A549 (cell line): Measurements from ENCODE around the gene LPAR5. TPM values are rescaled to one million over a fixed set of nuclear protein-coding genes. Genes with fewer than 3 reads are reported as not detected.

ENCODE experiments used
- ATAC-seq, 2 experiments: fragments of 200-7000 bp in 1 of 2; fragments of >200 bp in 1 of 2; cut with Nextera tagmentation in 1 of 2; cut with Tn5 transposase in 1 of 2; 3 replicates each; pipeline versions ENCODE4 v1.8.0 to v1.9.1; 2018 to 2020; ENCODE audit warnings: mild to moderate bottlenecking in 1 of 2, moderate library complexity in 1 of 2
- CTCF ChIA-PET: fragments of 300-600 bp; sonication (Branson Sonifier 250); formaldehyde crosslinking; extraction: SDS; loops from one replicate; lab custom pipeline; 2021; ENCODE audit warnings: antibody characterized with exemption, inconsistent platforms; lab: Yijun Ruan, JAX
- POLR2A ChIA-PET: fragments of 350-600 bp; formaldehyde crosslinking; extraction: SDS; loops from one replicate; lab custom pipeline; 2021; ENCODE audit warnings: antibody characterized with exemption, inconsistent platforms; lab: Yijun Ruan, JAX
- DNase-seq, 2 experiments: peaks; one replicate each; pipeline versions ENCODE4 v3.0.0 to v3.0.0-alpha.2; 2011 to 2016; ENCODE audit warnings: low read depth in 1 of 2, low spot score in 1 of 2
- FAIRE-seq: peaks from 2 replicates; lab custom pipeline; 2011; peaks lifted over from hg19 to GRCh38; lab: Jason Lieb, UNC
- H3K27ac ChIP-seq, 2 experiments: fragments of >200 bp; sonication (Bioruptor Twin); formaldehyde crosslinking; 3 replicates each; pipeline ENCODE4 v1.5.1; 2016 to 2017
- H3K4me1 ChIP-seq: fragments of >200 bp; sonication (Bioruptor Twin); formaldehyde crosslinking; 3 replicates; pipeline ENCODE4 v1.6.1; 2016
- H3K4me2 ChIP-seq: fragments of >200 bp; sonication (Bioruptor Twin); formaldehyde crosslinking; 3 replicates; pipeline ENCODE4 v1.6.1; 2016
- H3K4me3 ChIP-seq: fragments of >200 bp; sonication (Bioruptor Twin); formaldehyde crosslinking; 3 replicates; pipeline ENCODE4 v1.5.1; 2016
- H3K9me3 ChIP-seq: fragments of >200 bp; sonication (Bioruptor Twin); formaldehyde crosslinking; 3 replicates; pipeline ENCODE4 v1.6.1; 2016
- BHLHE40 ChIP-seq: IDR thresholded peaks from 2 replicates; pipeline ENCODE4 v1.6.1; 2012; ENCODE audit warnings: low read depth, low read length, inconsistent platforms
- CBX2 ChIP-seq: fragments of 200-600 bp; sonication (generic); IDR thresholded peaks from 2 replicates; pipeline ENCODE4 v1.6.1; 2016; ENCODE audit warnings: low read depth, mild to moderate bottlenecking, borderline replicate concordance
- CHD4 ChIP-seq: fragments of 200-600 bp; sonication (generic); IDR thresholded peaks from 2 replicates; pipeline ENCODE4 v1.6.1; 2016; ENCODE audit warnings: antibody characterized with exemption, mild to moderate bottlenecking, borderline replicate concordance
- EP300 ChIP-seq, 2 experiments: fragments of >200 bp; sonication (Bioruptor Twin); formaldehyde crosslinking; IDR thresholded peaks; 2 replicates in 1 of 2; 3 replicates in 1 of 2; pipeline ENCODE4 v1.6.1; 2016 to 2017
- HDAC2 ChIP-seq: fragments of 200-600 bp; sonication (generic); IDR thresholded peaks from 2 replicates; pipeline ENCODE4 v1.6.1; 2016
- JUN ChIP-seq, 2 experiments: fragments of >200 bp; sonication (Bioruptor Twin); formaldehyde crosslinking; IDR thresholded peaks; 2 replicates in 1 of 2; 3 replicates in 1 of 2; pipeline ENCODE4 v1.6.1; 2016 to 2017
- KDM1A ChIP-seq: fragments of 200-600 bp; sonication (generic); IDR thresholded peaks from 2 replicates; pipeline ENCODE4 v1.6.1; 2016; ENCODE audit warnings: low read depth, mild to moderate bottlenecking
- KDM5A ChIP-seq: fragments of 200-600 bp; sonication (generic); IDR thresholded peaks from 2 replicates; pipeline ENCODE4 v1.6.1; 2016; ENCODE audit warnings: antibody characterized with exemption, mild to moderate bottlenecking
- MAZ ChIP-seq: fragments of 150-350 bp; IDR thresholded peaks from 2 replicates; pipeline ENCODE4 v1.6.1; 2014; ENCODE audit warnings: antibody characterized with exemption, low read depth, low read length, borderline replicate concordance
- NPAS2 ChIP-seq: fragments of 250-450 bp; sonication (Bioruptor Pico); IDR thresholded peaks from 2 replicates; pipeline ENCODE4 v1.8.0; 2022; ENCODE audit warnings: mild to moderate bottlenecking, moderate library complexity, borderline replicate concordance
- NR3C1 ChIP-seq: fragments of >200 bp; sonication (Bioruptor Twin); formaldehyde crosslinking; IDR thresholded peaks from 3 replicates; pipeline ENCODE4 v1.6.1; 2017
- POLR2A ChIP-seq: IDR thresholded peaks from 2 replicates; pipeline ENCODE4 v1.6.1; 2012; ENCODE audit warnings: mild to moderate bottlenecking, low read length
- RAD21 ChIP-seq, 2 experiments: fragments of >200 bp in 1 of 2; sonication (Bioruptor Twin) in 1 of 2; formaldehyde crosslinking in 1 of 2; IDR thresholded peaks in 1 of 2; conservative IDR thresholded peaks in 1 of 2; 2 replicates in 1 of 2; 3 replicates in 1 of 2; pipeline ENCODE4 v1.6.1; 2012 to 2018; ENCODE audit warnings: inconsistent platforms in 1 of 2
- RARB ChIP-seq: fragments of 250-450 bp; sonication (Bioruptor Pico); IDR thresholded peaks from 2 replicates; pipeline ENCODE4 v1.8.0; 2021; ENCODE audit warnings: mild to moderate bottlenecking, moderate library complexity
- RCOR1 ChIP-seq: fragments of 150-350 bp; IDR thresholded peaks from 2 replicates; pipeline ENCODE4 v1.6.1; 2014; ENCODE audit warnings: antibody characterized with exemption, low read length, low read depth
- TFCP2L1 ChIP-seq: fragments of 250-450 bp; sonication (Bioruptor Pico); IDR thresholded peaks from 2 replicates; pipeline ENCODE4 v1.5.0; 2021; ENCODE audit warnings: mild to moderate bottlenecking
- TP53 ChIP-seq: fragments of 250-450 bp; sonication (Bioruptor Pico); IDR thresholded peaks from 2 replicates; pipeline ENCODE4 v1.5.0; 2021; ENCODE audit warnings: mild to moderate bottlenecking, moderate library complexity
- ZNF302 ChIP-seq: fragments of 250-450 bp; sonication (Bioruptor Pico); IDR thresholded peaks from 2 replicates; pipeline ENCODE4 v1.9.0; 2021; ENCODE audit warnings: inconsistent platforms, mild to moderate bottlenecking, moderate library complexity
- WGBS: methylation state at CpG from one replicate; pipeline ENCODE4 v1.1.6; 2017; ENCODE audit errors: missing lambda C conversion rate; 5-methylcytosine and 5-hydroxymethylcytosine counted together
- polyA plus RNA-seq, 4 experiments: library from polyadenylated mRNA; depleted of rRNA in 3 of 4; stranded (reverse); fragments of >200 nt; fragmentation: RNase III in 1 of 4; extraction: RNeasy Plus Mini Kit Qiagen cat#74134 plus additional on column Dnase treatment in 1 of 4; gene quantifications; 2 replicates in 3 of 4; 3 replicates in 1 of 4; pipeline ENCODE4 v1.2.3, GENCODE V29; 2011 to 2017
- TF ChIP-seq, protein P1 (sequence below): IDR thresholded peaks from 2 replicates; pipeline ENCODE4 v1.6.1; 2012
- TF ChIP-seq, protein P2 (sequence below): fragments of >200 bp; sonication (Bioruptor Twin); formaldehyde crosslinking; IDR thresholded peaks from 3 replicates; pipeline ENCODE4 v1.5.1; 2016
- TF ChIP-seq, protein P3 (sequence below): IDR thresholded peaks from 2 replicates; pipeline ENCODE4 v1.6.1; 2012; ENCODE audit warnings: low read depth, borderline replicate concordance

Gene LPAR5
- polyA plus RNA-seq, 2 of the 4 experiments (the other 2 are of a cell fraction), result 0.66 to 0.74 TPM

DNA sequence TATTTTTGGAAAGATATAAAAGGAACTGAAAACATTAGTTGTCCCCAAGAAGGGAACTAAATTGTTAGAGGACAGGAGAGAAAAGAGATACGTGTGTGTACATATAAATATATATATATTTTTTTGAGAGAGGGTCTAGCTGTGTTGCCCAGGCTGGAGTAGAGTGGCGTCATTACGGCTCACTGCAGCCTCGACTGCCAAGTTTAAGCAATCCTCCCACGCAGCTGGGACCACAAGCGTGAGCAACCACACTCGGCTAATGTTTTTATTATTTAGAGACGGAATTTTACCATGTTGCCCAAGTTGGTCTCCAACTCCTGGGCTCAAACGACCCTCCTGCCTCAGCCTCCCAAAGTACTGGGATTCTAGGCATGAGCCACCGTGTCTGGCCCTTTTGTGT lies 51.5 kb downstream of the LPAR5 start:
- POLR2A ChIA-PET, result no interaction called here
- ATAC-seq, result no peak
- Histone ChIP-seq H3K4me3 (no peak overlapping the region), H3K27ac (no peak overlapping the region), H3K9me3 (no peaks in the 10 kb centered on the region), H3K4me2 (no peak overlapping the region), H3K4me1 (no peaks in the 10 kb centered on the region)
- DNase-seq, result no peak
- no peak for FAIRE-seq
- CTCF ChIA-PET, result interaction anchor here (0.6 to 8.0 kb wide), 3 partner anchors 8 to 43 kb away, joined by 3 to 49 read pairs (median 3); no protein-coding TSS in a partner anchor
- TF ChIP-seq CBX2 (no peak), KDM5A (no peak), EP300 (IDR thresholded peaks at IDR 0.05) (no peak), CHD4 (no peak)
- TF ChIP-seq, protein P1, sequence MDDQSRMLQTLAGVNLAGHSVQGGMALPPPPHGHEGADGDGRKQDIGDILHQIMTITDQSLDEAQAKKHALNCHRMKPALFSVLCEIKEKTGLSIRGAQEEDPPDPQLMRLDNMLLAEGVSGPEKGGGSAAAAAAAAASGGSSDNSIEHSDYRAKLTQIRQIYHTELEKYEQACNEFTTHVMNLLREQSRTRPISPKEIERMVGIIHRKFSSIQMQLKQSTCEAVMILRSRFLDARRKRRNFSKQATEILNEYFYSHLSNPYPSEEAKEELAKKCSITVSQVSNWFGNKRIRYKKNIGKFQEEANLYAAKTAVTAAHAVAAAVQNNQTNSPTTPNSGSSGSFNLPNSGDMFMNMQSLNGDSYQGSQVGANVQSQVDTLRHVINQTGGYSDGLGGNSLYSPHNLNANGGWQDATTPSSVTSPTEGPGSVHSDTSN, result no peak
- 87% methylated on average over 10 of the region's 10 CpGs for WGBS

DNA sequence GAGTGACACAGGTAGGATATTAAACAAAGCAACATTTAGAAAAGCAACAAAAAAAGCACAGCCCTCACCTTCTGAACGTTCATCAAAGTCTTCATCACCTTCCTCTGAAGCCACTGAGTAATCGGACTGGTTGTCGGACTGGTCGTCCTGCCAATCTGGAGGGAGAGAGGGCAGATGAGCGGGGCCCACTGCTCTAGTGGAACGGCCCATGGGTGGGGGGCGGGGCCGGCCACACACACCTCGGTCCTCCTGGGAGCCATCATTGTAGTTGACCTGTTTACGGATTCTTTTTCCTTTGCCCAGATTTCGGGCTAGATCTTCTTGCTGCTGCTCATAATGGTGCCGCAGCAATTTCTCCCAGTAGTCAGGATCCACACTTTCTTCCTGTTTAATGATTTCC lies 52.8 kb downstream of the LPAR5 start:
- Histone ChIP-seq H3K27ac (no peak overlapping the region), H3K9me3 (no peaks in the 10 kb centered on the region), H3K4me1 (no peaks in the 10 kb centered on the region), H3K4me3 (no peak overlapping the region), H3K4me2 (no peak overlapping the region)
- ATAC-seq (no peak; a peak in 1 of 6 replicates), FAIRE-seq (no peak), DNase-seq (no peak)
- CTCF ChIA-PET, result interaction anchor here (0.6 to 8.0 kb wide), 6 partner anchors 12 to 21 kb away, joined by 3 to 49 read pairs (median 4); no protein-coding TSS in a partner anchor
- WGBS, result 90% methylated on average over 12 of the region's 12 CpGs
- POLR2A ChIA-PET, result interaction anchor here (0.7 kb wide), 1 partner anchor 15 kb away, joined by 3 read pairs; the partner anchor contains the start of gene NOP2
- TF ChIP-seq MAZ, result no peak
- no peak for TF ChIP-seq RCOR1
- TF ChIP-seq HDAC2, result no peak
- TF ChIP-seq TP53 (CRISPR knock-in tag), result no peak
- no peak for TF ChIP-seq NPAS2 (CRISPR knock-in tag)
- TF ChIP-seq RARB (CRISPR knock-in tag), result no peak
- TF ChIP-seq JUN (IDR thresholded peaks at IDR 0.05), result no peak
- TF ChIP-seq BHLHE40, result no peak
- TF ChIP-seq CBX2, result no peak
- TF ChIP-seq POLR2A, result no peak
- no peak for TF ChIP-seq ZNF302 (CRISPR knock-in tag)
- TF ChIP-seq NR3C1, result no peak
- no peak for TF ChIP-seq TFCP2L1
- no peak for TF ChIP-seq KDM1A

DNA sequence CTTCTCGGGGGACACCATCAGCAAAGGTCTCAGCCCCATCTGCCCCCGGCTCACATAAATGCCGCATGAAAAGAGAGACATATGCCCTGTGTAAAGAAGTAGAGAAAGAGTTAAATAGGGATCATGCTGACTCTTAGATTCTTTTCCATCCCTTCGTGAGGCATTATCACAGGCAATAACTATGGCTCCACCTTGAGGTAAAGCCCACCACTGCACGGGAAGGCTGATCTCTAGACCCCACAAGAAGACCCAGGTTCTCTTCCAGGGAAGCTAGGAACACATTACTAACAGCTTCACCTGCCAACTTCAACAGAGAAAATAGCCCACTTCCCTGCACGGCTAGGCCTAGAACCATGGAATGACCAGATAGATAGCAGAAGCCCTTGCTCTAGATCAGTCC lies 53.6 kb downstream of the LPAR5 start:
- FAIRE-seq (no peak), DNase-seq (peak in 1 of 2 experiments; percentile 25), ATAC-seq (peak; percentile 80 to 81)
- WGBS, result 77% methylated on average over 6 of the region's 6 CpGs
- Histone ChIP-seq H3K4me1 (no peaks in the 10 kb centered on the region), H3K27ac (no peak overlapping the region), H3K4me2 (no peak overlapping the region), H3K4me3 (no peak overlapping the region), H3K9me3 (no peaks in the 10 kb centered on the region)
- ChIA-PET POLR2A (no interaction called here), CTCF (interaction anchor here (0.6 to 8.0 kb wide), 7 partner anchors 9 to 22 kb away, joined by 3 to 49 read pairs (median 4); no protein-coding TSS in a partner anchor)
- TF ChIP-seq, protein P2, sequence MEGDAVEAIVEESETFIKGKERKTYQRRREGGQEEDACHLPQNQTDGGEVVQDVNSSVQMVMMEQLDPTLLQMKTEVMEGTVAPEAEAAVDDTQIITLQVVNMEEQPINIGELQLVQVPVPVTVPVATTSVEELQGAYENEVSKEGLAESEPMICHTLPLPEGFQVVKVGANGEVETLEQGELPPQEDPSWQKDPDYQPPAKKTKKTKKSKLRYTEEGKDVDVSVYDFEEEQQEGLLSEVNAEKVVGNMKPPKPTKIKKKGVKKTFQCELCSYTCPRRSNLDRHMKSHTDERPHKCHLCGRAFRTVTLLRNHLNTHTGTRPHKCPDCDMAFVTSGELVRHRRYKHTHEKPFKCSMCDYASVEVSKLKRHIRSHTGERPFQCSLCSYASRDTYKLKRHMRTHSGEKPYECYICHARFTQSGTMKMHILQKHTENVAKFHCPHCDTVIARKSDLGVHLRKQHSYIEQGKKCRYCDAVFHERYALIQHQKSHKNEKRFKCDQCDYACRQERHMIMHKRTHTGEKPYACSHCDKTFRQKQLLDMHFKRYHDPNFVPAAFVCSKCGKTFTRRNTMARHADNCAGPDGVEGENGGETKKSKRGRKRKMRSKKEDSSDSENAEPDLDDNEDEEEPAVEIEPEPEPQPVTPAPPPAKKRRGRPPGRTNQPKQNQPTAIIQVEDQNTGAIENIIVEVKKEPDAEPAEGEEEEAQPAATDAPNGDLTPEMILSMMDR, result peak; percentile 28; the same call in 2 of the 3 replicates
- TF ChIP-seq, protein P3, sequence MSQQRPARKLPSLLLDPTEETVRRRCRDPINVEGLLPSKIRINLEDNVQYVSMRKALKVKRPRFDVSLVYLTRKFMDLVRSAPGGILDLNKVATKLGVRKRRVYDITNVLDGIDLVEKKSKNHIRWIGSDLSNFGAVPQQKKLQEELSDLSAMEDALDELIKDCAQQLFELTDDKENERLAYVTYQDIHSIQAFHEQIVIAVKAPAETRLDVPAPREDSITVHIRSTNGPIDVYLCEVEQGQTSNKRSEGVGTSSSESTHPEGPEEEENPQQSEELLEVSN, result no peak
- TF ChIP-seq RAD21 (conservative IDR thresholded peaks at IDR 0.05 in 1 of 2, IDR thresholded peaks at IDR 0.05 in 1 of 2), result peak; percentile 16 to 29; a peak in 1 of 5 replicates
